ENCODE measurements around the gene SLC43A1. TPM values are rescaled to one million over a fixed set of nuclear protein-coding genes. Genes with fewer than 3 reads are reported as not detected.

SLC43A1 gene
- total RNA-seq, 2 donors from 2014 or later: 8.4 to 9.1 TPM

- peak; percentile 93 for TF ChIP-seq CTCF (conservative IDR thresholded peaks at IDR 0.05)
- H3K27me3 Mint-ChIP-seq (ENCODE audit: insufficient read depth): peaks cover 65% of the 10 kb centered on the region
- Histone ChIP-seq H3K9me3 (ENCODE audit: control insufficient read depth, low read length) (no peaks in the 10 kb centered on the region), H3K9ac (ENCODE audit: extremely low read depth, low read length, poor library complexity, severe bottlenecking) (peak overlapping the region; percentile 11), H3K27me3 (ENCODE audit: control insufficient read depth, insufficient read depth, low read length, poor library complexity, severe bottlenecking) (peaks cover 61% of the 10 kb centered on the region), H3K27ac (ENCODE audit: low read depth, low read length) (peak overlapping the region; percentile 43), H3K36me3 (ENCODE audit: control insufficient read depth, insufficient read depth, low read length) (no peaks in the 10 kb centered on the region), H3K4me3 (ENCODE audit: low read length) (peak overlapping the region; percentile 70), H3K4me1 (ENCODE audit: control insufficient read depth, insufficient read depth, low read length) (peaks cover 4% of the 10 kb centered on the region)
- H3K27ac Mint-ChIP-seq: no peak overlapping the region
- peak overlapping the region; percentile 52 for H3K4me3 Mint-ChIP-seq
- H3K36me3 Mint-ChIP-seq (ENCODE audit: low read depth): no peaks in the 10 kb centered on the region
- H3K9me3 Mint-ChIP-seq: no peaks in the 10 kb centered on the region
- 2 to 3% methylated on average over 18 to 51 of the region's 52 CpGs for WGBS, 2 experiments (ENCODE audit: insufficient coverage in 1 of 2, insufficient read length in 1 of 2)
- DNase-seq: peak; percentile 91
- peaks cover 13% of the 10 kb centered on the region for H3K4me1 Mint-ChIP-seq
Measured at GRCh38 chr11:57482782-57483561, 32.5 kb downstream of the SLC43A1 start.

- no peaks in the 10 kb centered on the region for H3K36me3 ChIP-seq (ENCODE audit: control insufficient read depth, insufficient read depth, low read length)
- H3K4me1 Mint-ChIP-seq: peaks cover 13% of the 10 kb centered on the region
- H3K36me3 Mint-ChIP-seq (ENCODE audit: low read depth): no peaks in the 10 kb centered on the region
- peak overlapping the region; percentile 70 for H3K4me3 ChIP-seq (ENCODE audit: low read length)
- peaks cover 73% of the 10 kb centered on the region for H3K27me3 Mint-ChIP-seq (ENCODE audit: insufficient read depth)
- 8 to 13% methylated on average over 19 to 43 of the region's 44 CpGs for WGBS, 2 experiments (ENCODE audit: insufficient coverage in 1 of 2, insufficient read length in 1 of 2)
- H3K27ac ChIP-seq (ENCODE audit: low read depth, low read length): no peak overlapping the region
- H3K4me3 Mint-ChIP-seq: peak overlapping the region; percentile 52
- H3K4me1 ChIP-seq (ENCODE audit: control insufficient read depth, insufficient read depth, low read length): peaks cover 4% of the 10 kb centered on the region
- no peak for TF ChIP-seq CTCF (conservative IDR thresholded peaks at IDR 0.05)
- DNase-seq: peak; percentile 63
- peaks cover 69% of the 10 kb centered on the region for H3K27me3 ChIP-seq (ENCODE audit: control insufficient read depth, insufficient read depth, low read length, poor library complexity, severe bottlenecking)
- no peaks in the 10 kb centered on the region for H3K9me3 ChIP-seq (ENCODE audit: control insufficient read depth, low read length)
- no peaks in the 10 kb centered on the region for H3K9me3 Mint-ChIP-seq
- no peak overlapping the region for H3K27ac Mint-ChIP-seq
- H3K9ac ChIP-seq (ENCODE audit: extremely low read depth, low read length, poor library complexity, severe bottlenecking): no peak overlapping the region
Measured at GRCh38 chr11:57481915-57482781, 33.4 kb downstream of the SLC43A1 start.

GRCh38 chr11:57481315-57481714 lies 34.2 kb downstream of the SLC43A1 start:
- DNase-seq: no peak
- peaks cover 4% of the 10 kb centered on the region for H3K4me1 ChIP-seq (ENCODE audit: control insufficient read depth, insufficient read depth, low read length)
- H3K27me3 ChIP-seq (ENCODE audit: control insufficient read depth, insufficient read depth, low read length, poor library complexity, severe bottlenecking): peaks cover 77% of the 10 kb centered on the region
- H3K27ac Mint-ChIP-seq: no peak overlapping the region
- no peak overlapping the region for H3K9ac ChIP-seq (ENCODE audit: extremely low read depth, low read length, poor library complexity, severe bottlenecking)
- H3K27me3 Mint-ChIP-seq (ENCODE audit: insufficient read depth): peaks cover 80% of the 10 kb centered on the region
- H3K4me3 ChIP-seq (ENCODE audit: low read length): no peak overlapping the region
- TF ChIP-seq CTCF (conservative IDR thresholded peaks at IDR 0.05): no peak
- H3K9me3 ChIP-seq (ENCODE audit: control insufficient read depth, low read length): no peaks in the 10 kb centered on the region
- H3K4me1 Mint-ChIP-seq: peaks cover 13% of the 10 kb centered on the region
- H3K36me3 ChIP-seq (ENCODE audit: control insufficient read depth, insufficient read depth, low read length): no peaks in the 10 kb centered on the region
- H3K36me3 Mint-ChIP-seq (ENCODE audit: low read depth): no peaks in the 10 kb centered on the region
- 90% methylated on average over 1 of the region's 2 CpGs; no CpG with 5 or more reads in 1 of the 2 experiments for WGBS, 2 experiments (ENCODE audit: insufficient coverage in 1 of 2, insufficient read length in 1 of 2)
- no peak overlapping the region for H3K27ac ChIP-seq (ENCODE audit: low read depth, low read length)
- no peaks in the 10 kb centered on the region for H3K9me3 Mint-ChIP-seq
- H3K4me3 Mint-ChIP-seq: peak overlapping the region; percentile 52

Data from endodermal cell (in vitro differentiated cells).